Activated naive CD4-positive, alpha-beta T cell (primary cell): ENCODE data around the gene NDUFS3.
"Not testable (repeated sequence)": the region's sequence is repeated elsewhere in the genome, so short reads cannot be mapped to it uniquely, and the experiment has no call there.

Experiments
- DNase-seq, 4 experiments: peaks; one replicate each; lab custom pipeline; 2025; lab: John Stamatoyannopoulos, UW

The NDUFS3 gene

DNA sequence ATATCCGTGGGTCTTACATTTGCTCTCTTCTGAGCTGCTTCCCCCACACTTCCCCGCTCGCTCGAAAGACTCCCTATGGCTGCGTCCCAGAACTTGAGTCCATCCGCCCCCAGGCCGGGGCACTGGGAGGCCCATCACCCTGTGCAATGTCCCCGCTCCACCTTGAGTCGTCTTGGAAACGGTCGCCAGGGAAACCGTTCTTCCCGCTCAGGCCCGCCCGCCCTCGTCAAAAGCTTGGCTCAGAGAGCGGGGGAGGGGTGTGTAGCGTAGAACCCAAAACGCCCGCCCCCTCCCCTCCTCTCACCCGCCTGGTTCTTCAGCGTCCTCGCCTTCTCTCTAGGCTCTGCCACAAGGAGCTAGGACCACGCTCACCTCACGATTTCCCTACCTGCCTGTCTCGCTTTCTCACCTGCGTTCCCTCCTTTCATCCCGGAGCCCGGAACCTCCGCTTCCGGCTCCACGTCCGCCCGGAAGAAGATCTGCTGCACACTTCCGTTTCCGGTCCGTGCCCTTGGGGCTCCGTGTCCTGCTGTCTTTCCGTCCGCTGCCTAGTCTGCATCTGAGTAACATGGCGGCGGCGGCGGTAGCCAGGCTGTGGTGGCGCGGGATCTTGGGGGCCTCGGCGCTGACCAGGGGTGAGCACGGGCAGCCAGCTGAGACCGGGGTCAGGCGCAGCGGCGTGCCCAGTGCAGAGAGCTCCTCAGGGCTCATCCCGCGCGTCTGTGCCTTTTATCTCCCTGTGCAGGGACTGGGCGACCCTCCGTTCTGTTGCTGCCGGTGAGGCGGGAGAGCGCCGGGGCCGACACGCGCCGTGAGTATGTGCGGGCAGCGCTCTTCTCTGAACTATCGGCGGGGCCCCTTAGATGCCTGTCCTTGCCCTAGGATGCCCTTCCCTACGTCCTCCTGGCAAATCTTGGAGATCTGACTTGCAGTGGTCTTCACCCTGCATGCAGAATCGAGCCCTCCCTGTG is at the start of gene NDUFS3, which contains the start of gene KBTBD4:
NDUFS3 (plus strand) TSS at position 551 of the 971 bp plus-strand sequence; CDS start at position 569, 18 bp downstream.
KBTBD4 (minus strand) TSS at position 447 of the 971 bp plus-strand sequence; CDS start at position 428, 19 bp downstream.
- peak; percentile 76 to 86 (median 83) for DNase-seq

GRCh38 chr11:47529951-47530350 is 48.9 kb upstream of the NDUFS3 start:
- no peak for DNase-seq

- DNase-seq: not testable (repeated sequence)
Observed at GRCh38 chr11:47530721-47531120, 48.2 kb upstream of the NDUFS3 start.

DNA sequence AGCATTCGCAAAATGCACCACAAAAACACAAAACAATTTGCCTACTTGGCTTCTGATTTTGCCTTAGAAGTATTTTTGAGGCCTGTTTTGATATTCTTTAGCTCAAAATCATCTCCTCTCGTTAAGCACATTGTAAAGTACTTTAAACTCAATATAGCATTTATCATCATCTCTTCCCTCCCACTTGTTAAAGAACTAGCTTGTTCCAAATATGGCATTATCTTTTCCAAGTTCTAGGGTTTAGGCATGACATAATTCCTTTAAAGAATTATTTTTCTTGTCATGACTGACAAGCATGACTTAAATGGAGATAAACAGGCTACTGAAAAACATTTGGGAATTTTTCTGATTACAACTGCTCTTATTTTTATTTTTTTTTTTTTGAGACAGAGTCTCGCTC is 47.2 kb upstream of the NDUFS3 start:
- no peak for DNase-seq

DNA sequence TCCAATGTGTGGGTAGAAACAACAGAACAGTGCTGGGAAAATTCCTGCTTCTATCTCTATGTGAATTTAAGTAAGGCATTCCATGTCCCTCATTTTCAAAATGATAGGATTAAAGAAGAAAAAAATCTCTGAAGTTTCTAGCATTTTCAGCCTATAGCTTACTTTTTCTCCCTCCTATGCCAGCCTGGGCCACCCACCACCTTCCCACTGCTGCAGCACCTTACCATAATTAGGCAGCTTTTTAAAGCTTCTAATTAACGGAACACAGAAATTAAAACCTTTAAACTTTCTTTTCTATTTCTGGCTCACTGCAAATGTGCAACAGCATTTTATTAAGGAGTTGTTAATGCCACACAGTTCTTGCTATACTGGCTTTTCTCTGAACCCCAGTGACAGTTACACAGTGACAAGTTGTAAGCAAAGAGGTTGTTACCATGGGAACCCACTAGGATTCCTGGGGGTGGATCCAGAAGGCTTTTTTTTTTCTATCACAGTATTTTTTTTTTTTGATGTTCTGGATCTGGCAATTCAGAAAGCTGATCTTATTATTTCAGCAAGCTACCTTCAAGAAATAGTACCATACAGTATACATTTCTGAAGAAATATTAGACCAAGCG is 46.2 kb upstream of the NDUFS3 start:
- no peak for DNase-seq

GRCh38 chr11:47533690-47534151 is 45.2 kb upstream of the NDUFS3 start:
- no peak for DNase-seq

- no peak for DNase-seq
Observed at GRCh38 chr11:47534704-47535251, 44.1 kb upstream of the NDUFS3 start.

GRCh38 chr11:47536915-47537314 is 42.0 kb upstream of the NDUFS3 start:
- no peak for DNase-seq

- DNase-seq: no peak
Observed at GRCh38 chr11:47538741-47539565, 39.9 kb upstream of the NDUFS3 start.

DNA sequence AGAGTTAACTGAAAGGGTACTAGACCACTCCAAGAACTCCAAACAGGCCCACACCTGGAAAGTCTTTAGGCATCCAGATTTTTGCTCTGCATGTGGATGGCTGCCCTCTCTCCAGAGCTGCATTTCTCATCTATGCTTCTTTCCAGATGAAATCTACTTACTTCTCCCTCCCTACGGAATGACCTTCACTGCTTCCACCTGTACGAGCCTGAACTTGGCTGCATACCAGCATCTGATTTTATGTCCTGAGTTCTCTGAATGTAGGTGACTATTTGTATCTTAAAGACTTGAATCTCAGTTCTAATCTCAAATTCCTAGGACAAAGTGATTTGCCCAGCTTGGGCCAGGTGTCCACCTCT is 39.2 kb upstream of the NDUFS3 start:
- no peak for DNase-seq

- no peak for DNase-seq
Observed at GRCh38 chr11:47541070-47541469, 37.8 kb upstream of the NDUFS3 start.

DNA sequence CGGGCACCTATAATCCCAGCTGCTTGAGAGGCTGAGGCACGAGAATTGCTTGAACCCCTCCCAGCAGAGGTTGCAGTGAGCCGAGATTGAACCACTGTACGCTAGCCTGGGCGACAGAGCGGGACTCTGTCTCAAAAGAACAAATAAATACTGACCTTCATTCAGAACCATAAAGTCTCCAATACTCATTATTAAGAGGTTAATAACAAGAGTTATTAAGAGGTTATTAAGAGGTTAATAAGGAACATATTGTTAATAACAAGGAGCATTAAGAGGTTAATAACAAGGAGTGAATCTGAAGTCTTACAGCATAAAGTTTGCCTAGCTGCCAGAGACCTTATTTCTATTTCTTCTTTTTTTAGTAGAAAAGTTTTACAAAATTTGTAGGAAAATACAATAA is 33.6 kb upstream of the NDUFS3 start:
- DNase-seq: no peak

DNA sequence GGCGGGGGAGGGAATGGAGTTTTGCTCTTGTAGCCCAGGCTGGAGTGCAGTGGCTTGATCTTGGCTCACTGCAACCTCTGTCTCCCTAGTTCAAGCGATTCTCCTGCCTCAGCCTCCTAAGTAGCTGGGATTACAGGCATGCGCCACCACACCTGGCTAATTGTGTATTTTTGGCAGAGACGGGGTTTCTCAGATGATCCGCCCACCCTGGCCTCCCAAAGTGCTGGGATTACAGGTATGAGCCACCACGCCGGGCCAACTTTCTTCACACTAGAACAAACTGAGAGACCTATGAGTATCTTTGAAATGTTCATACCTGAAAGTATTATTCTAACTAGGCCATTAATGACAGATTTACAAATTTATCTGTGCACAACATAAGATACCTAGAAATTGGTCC is 32.6 kb upstream of the NDUFS3 start:
- DNase-seq: not testable (repeated sequence)

DNA sequence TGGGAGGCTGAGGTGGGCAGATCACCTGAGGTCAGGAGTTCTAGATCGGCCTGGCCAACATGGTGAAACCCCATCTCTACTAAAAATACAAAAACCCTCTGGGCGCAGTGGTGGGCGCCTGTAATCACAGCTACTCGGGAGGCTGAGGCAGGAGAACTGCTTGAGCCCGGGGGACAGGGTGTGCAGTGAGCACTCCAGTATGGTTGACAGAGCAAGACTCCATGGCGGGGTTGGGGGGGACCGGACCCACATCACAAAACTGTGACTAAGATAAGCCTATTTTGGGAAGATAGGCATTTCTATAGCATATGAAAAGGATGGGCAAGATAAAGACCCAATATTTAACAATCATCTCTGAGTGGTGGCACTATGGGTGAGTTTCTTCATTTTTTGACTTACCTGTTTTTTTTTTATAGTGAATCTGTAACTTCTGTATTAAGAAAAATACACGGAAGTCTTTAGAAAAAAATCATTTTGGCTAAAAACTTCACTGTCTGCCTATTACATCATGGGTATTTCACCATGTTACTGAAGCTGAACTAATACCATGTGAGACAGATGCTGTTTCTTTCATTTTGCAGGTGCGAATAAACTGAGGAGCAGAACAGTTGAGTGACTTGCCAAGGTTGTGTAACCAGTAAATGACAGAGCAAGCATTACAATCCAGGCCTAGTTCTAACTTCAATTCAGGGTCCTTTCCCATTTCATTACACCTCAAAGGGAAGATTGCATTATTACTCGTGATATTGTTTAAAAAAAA is 28.4 kb upstream of the NDUFS3 start:
- no peak for DNase-seq

DNA sequence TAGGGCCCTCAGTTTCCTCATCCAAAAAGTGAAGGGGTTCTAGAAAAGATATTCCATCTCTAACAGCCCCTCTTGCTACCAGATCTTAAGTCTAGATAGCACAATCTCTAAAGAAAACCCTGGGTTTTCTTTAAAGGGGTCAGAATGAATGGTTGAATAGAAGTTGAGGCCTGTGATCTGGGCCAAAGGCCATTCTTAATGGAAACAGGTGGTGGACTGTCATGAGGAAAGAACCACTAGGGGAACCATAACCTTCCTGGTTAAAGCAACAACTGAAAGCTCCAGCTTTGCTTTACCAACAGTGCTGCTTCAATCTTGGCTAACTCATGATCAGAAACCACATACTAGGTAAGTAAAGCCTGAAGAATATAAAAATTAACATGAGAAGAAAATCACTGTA is 27.8 kb upstream of the NDUFS3 start:
- no peak for DNase-seq

DNA sequence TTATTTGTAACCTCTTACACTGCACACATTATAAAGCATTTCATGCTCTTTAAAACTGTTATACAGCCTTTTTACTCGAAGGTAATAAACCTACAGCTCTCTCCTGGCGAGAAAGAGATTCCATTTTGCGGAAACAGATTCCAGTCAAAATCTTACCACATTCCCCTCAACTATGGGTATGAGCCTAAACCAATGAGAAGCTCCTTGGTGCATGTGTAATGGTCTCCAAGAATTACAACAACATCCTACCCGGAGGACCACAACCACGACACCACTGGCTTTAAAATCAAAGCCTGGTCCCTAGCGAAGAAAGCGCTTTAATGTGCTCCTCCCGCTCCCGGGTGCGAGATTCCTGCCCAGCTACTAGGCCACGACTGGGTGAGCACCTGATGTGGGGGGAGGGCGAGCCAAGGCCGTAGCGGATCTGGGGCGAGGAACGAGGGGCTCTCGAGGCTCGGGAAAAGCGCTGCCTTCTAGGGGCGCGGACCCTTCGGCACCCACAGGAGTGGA is 26.8 kb upstream of the NDUFS3 start:
- DNase-seq: peak in 1 of 4 experiments; percentile 12

GRCh38 chr11:47552566-47553405 is 26.1 kb upstream of the NDUFS3 start, which contains the start of gene CELF1:
Gene CELF1, minus strand, starts transcription at chr11:47553132. Its CDS starts 53,609 bp downstream, at chr11:47499523.
- DNase-seq: peak; percentile 77 to 90 (median 80)

- no peak for DNase-seq
Observed at GRCh38 chr11:47553406-47553743, 25.5 kb upstream of the NDUFS3 start.

GRCh38 chr11:47557004-47557403 is 21.9 kb upstream of the NDUFS3 start:
- not testable (repeated sequence) for DNase-seq

DNA sequence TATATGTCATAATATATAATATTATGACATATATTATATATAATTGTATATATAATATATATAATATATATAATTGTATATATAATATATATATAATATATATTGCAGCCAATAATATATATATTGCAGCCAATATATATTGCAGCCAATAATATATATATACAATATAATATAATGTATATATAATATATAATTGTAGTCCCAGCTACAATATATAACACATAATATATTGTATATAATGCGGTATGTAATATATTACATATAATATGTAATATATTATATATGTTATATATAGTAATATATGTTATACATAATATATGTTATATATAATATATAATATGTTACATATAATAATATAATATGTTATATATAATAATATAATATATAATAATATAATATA is 20.2 kb upstream of the NDUFS3 start:
- DNase-seq: no peak
